Stromal cell of bone marrow (primary cell): ENCODE results near the gene TMED9.
"Not testable (repeated sequence)": the region's sequence is repeated elsewhere in the genome, so short reads cannot be mapped to it uniquely, and the experiment has no call there.

ENCODE experiments used
- DNase-seq: peaks from one replicate; pipeline ENCODE4 v3.0.0-alpha.2; 2012; ENCODE audit warnings: low read depth

Gene TMED9

DNA sequence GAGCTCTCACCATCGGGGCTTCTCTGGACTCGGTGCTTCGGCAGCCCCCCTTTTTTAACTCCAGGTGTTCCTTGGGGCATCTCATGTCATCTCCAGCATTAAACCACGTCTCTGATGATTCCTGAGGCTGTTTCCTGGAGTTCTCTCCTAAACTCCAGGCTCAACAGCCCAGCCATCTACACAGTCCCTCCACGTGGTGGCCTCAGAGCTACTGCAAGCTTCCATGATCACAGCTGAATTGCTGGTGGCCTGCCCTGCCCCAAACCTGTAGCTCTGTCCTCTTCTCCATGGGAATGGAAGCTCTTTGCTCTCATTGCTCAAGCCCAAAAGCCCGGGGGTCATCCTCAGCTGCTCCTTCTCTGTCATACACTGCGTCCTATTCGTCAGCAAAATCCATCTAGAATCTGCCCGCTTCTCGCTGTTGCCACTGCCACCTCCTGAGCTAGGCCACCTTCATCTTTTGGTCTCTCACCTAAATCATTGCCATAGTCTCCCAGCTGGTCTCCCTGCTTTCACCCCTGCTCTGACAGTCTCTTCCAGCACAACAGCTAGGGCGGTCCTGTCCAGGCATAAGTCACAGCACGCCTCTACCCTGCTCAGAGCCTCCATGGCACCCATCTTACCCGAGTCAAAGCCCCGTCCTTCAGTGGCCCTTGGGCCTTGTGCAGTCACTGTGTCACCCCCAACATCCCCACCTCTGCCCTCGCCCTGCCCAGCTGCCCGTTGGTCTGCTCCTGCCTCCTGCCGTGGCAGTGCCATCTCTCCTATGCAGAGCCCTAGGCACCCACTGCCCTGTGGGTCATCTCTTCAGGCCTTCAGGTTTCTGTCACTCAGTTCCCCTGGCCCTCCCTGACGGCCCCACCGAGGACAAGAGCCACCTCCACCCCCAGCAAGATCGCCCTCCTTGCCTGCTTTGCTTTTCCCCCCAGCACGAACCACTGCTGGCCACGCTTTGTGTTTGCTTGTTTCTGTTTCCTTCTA is 14.4 kb downstream of the TMED9 start:
- no peak for DNase-seq

DNA sequence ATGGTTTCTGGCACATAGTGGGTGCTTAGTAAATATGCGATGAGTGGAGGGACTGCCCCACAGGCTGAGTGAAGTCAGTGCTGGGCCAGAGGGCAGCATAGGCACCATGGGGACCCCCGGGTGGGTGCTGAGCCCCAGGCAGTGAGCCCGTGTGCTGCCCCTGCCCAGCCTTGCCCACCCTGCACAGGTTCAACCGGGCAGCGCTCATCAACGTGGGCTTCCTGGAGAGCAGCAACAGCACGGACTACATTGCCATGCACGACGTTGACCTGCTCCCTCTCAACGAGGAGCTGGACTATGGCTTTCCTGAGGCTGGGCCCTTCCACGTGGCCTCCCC is 15.1 kb downstream of the TMED9 start:
- no peak for DNase-seq

DNA sequence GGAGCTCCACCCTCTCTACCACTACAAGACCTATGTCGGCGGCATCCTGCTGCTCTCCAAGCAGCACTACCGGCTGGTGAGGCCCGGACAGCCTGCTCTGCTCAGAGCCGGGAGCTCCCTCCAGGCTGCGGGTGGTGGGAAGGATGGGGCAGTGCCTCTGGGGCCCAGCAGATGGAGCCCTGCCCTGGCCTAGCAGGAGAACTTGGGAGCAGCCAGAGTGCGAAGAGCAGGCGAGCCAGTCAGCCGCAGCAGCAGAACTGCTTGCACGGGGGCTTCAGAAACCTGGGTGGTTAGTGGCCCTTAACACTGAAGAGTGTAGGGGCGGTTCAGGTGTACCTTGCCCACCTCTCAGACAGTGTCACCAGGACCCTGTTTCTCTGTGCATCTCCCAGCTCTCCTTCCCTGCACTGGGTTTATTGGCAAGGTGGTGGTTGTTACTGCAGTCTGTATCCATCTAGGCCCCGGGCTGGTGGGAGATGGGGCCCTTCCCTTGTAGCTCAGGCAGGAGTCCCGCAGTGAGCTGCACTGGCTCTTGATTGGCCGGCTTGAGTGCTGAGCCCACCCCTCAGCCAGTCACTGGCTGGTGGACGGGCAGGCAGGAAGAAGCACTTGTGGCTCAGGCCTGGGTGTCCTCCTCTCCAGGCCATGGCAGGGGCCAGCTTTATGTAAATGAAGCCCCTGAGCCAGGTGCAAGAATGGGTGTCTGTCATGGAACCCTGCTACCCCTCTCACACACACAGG is 15.6 kb downstream of the TMED9 start:
- DNase-seq: peak; percentile 54

DNA sequence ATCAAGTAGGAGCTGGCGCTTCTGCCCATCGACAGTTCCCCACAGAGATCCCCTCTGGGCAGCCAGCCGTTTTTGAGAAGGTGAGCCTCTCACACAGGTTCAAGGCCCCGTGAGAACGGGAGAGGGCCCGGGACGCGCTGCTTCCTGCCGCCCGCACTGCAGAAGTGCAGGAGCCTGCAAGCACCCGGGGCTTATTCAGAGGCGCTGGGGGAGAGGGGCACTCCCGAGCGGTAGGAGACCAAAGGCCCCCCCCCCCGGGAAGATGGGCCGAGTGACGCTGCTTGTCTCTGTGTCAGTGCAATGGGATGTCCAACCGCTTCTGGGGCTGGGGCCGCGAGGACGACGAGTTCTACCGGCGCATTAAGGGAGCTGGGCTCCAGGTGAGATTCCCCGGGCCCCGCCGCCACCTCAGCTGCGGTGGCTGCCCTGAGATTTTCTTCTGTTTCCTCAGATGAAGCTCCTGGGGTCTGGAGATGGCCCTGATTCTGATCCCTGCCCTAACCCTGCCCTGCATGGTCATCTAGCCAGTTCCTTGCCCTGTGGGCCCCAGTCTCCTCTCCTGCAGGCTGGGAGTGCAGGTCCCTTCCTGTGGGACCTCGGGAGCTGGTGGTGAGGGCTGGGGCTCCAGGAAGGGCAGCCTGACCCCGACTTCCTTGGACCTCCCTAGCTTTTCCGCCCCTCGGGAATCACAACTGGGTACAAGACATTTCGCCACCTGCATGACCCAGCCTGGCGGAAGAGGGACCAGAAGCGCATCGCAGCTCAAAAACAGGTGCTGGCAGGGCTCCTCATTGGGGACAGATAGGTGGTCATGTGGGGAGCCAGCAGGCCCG is 16.5 kb downstream of the TMED9 start:
- no peak for DNase-seq

DNA sequence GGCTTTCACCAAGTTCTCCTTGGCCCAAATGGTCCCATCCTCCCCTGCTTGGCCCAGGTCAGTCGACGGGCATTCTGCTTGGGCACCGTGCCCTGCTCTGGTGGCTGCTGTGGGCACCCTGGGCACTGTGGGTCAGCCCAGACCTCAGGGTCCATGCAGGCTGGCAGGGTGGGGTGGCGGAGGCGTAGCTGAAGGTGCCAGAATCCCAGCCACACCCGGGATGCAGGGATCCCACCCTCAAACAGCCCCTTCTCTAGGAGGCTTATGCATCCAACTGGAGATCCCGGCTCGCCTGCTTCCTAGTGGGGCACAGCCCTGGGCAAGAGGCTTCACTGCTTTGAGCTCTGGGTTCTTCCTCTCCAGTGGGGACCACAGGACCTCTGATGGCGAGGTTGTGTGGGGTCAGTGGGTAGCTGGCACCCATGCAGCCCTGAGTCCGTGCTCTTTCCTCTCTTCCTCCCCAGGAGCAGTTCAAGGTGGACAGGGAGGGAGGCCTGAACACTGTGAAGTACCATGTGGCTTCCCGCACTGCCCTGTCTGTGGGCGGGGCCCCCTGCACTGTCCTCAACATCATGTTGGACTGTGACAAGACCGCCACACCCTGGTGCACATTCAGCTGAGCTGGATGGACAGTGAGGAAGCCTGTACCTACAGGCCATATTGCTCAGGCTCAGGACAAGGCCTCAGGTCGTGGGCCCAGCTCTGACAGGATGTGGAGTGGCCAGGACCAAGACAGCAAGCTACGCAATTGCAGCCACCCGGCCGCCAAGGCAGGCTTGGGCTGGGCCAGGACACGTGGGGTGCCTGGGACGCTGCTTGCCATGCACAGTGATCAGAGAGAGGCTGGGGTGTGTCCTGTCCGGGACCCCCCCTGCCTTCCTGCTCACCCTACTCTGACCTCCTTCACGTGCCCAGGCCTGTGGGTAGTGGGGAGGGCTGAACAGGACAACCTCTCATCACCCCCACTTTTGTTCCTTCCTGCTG is 17.4 kb downstream of the TMED9 start:
- no peak for DNase-seq

DNA sequence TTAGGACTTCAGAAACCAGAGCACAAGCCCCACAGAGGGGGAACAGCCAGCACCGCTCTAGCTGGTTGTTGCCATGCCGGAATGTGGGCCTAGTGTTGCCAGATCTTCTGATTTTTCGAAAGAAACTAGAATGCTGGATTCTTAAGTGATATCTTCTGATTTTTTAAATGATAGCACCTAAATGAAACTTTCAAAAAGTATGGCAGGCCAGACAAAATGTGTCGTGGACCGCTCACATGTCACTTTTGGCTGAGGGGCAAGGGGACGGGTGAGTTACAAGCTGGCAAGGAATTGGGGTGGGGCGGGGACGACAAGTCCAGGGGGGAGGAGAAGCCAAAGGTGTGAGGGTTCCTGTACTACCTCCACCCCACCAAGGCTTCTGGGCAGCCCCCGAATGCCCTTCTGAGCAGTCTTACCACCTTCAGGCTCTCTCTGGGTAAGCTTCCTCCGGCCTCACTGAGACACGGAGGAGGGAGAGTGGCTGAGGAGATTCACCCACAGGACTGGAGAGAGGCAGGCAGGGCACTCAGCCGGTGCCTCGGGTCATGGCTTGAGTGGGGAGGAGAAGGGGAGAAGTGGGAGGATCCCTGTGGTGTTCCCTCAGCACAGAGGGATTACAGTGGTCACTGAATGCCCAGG is 18.2 kb downstream of the TMED9 start:
- no peak for DNase-seq

DNA sequence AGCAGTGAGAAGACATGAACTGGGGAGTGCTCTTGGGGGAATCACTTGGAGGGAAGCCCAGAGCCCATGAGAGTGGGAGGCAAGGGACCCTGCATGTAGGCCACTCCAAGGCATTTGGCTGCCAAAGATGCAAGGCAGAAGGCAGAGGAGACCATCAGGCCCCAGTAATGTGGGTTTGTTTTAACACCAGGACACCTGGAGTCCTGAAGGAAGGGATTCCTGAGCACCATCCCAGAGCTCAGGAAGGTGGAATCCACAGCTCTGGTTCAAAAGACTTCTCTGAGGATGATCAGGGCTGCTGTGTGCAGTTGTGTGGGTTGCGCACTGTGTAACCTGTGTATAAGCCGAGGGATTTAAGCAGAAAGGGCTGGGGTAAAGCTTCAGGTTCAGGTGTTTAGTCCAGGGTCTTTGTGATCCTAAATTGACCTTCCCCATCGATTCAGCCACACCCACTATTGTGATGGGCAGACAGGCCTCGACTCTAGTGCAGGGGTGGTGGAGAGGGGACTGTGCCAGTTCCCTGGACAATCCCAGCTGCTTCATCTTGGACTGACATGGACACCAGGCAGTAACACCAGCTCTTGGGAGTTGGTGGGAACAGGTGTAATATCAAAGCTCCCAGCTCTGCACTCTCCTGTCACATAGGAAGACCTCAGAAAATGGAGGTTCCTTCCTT is 18.9 kb downstream of the TMED9 start:
- no peak for DNase-seq

DNA sequence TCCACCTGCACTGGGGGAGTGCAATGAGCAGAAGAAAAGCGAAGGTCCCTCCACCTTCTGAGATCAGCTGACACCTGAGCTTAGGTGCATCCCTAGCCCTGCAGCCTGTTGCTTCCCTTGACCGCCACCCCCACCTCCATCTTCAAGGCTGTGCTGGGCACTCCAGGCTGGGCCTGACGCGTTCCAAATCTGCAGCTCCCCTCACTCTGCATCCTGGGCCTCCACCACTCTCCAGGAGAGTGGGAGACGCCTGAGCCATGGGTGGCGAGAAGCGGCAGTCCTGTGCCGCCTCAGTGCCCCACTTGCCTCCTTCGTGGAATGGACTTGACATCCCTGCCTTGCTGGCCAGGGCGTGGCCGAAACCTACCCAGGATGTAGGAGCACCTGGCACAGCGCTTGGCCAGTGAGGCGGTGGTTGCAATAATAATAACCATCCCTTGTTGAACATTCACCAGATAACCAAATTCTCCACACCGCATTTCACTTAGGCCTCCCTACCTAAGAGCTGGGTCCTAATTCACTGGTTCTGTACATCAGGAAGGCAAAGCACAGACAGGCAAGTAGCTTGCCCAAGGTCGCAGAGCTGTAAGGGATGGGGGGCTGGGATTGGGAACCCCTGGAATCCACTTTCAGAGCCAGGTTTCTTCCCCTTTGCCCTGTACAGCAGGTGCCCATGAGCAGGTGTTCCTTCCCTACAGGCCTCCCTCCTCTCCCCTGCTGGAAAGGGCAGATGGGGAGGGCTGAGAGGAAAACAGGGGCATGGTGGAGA is 19.6 kb downstream of the TMED9 start:
- DNase-seq: no peak

DNA sequence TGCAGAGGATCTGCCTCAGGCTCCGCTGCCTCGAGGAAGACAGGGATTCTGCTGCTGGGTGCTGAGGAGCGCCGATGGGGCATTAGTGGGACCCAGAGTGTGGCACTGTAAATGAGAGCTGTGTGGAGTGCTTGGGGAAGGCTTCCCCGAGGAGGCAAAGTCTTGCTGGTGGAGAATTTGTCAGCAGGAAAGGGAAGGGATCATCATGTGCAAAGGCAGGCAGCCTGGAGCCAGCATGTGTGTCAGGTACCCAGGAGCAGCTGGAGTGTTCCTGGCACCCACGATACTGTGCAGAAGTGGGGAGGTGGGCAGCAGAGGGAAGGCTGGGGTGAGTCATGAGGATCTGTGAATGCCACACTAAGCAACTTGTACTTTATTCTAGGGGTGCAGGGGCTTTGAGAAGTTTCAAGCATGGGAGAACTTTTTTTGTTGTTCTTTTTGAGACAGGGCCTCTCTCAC is 20.2 kb downstream of the TMED9 start:
- no peak for DNase-seq

DNA sequence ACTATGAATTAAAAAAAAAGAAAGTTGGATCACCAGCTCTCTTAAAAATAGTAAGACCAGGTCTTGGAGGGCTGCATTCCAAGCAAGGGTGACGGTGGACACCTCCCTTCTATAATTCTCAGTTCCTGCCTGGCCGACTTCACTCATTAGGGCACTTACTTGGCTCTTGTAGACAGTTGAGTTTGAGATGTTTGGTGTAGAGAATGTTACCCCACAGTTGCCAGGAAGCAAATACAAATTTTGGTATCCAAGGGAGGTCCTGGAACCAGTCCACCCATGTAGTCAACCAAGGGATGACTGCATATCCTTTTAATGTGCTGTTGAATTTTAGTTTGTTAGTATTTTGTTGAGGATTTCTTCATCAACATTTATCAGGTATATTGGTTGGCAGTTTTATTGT is 28.6 kb downstream of the TMED9 start:
- no peak for DNase-seq

DNA sequence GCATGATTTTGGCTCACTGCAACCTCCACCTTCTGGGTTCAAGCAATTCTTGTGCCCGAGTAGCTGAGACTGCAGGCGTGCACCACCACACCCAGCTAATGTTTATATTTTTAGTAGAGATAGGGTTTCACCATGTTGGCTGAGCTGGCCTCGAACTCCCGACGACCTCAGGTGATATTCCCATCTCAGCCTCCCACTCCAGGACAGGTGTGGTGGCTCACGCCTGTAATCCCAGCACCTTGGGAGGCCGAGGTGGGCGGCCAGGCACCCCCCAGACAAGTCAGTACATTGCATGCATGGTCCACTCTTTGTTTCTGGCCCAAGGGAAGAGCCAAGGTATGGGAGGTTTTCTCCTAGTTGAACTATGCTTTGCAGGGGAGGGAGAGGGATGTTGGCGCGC is 32.2 kb downstream of the TMED9 start:
- not testable (repeated sequence) for DNase-seq

DNA sequence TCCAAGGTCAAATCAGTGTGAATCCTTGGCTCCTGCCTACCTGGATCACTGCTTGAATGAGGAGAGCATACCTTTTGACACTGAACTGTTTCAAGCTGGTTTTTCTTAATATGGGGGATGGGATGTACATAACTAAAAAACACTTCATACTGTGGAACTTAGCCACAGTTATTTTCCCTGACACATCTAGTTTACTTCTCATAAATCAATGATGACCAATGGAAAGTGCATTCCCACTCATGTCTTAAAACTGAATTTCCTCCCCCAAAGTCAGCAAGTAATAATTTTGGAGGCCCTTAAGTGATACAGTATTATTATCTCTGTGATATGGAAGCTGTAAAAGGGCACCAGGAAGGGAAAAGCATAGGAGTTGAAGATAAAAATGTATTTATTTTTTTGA is 38.2 kb downstream of the TMED9 start:
- DNase-seq: not testable (repeated sequence)

DNA sequence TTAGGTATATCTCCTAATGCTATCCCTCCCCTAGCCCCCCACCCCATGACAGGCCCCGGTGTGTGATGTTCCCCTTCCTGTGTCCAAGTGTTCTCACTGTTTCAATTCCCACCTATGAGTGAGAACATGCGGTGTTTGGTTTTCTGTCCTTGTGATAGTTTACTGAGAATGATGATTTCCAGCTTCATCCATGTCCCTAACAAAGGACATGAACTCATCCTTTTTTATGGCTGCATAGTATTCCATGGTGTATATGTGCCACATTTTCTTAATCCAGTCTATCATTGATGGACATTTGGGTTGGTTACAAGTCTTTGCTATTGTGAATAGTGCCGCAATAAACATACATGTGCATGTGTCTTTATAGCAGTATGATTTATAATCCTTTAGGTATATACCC is 42.9 kb downstream of the TMED9 start:
- DNase-seq: not testable (repeated sequence)

DNA sequence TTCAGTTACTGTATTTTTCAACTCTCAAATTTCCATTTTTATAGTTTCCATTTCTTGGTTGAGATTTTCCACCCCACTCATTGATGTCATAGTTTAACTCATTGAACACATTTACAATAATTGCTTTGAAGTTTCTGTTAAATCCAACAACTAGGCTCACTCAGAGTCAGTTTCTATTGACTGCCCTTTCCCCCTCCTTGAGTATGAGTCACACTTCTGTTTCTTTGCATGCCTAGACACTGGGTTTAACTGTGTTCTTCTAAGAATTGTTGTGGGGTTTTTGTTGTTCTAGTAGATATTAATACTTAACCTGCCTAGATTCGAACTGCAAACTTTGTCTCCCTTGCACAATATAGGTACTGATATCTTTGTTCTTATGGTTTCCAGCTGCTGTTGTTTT is 53.5 kb downstream of the TMED9 start:
- not testable (repeated sequence) for DNase-seq
